Measurements from ENCODE around the gene HAUS7.

The HAUS7 gene

GRCh38 chrX:153448556-153449367 lies 21.6 kb downstream of the HAUS7 start:
- TF ChIP-seq POLR2AphosphoS5 (IDR thresholded peaks at IDR 0.05; ENCODE audit: low read depth, low read length): no peak
- no peak for TF ChIP-seq TAF1 (IDR thresholded peaks at IDR 0.05; ENCODE audit: borderline replicate concordance, insufficient read depth, low read length)
- no peak for TF ChIP-seq FOXP2 (optimal IDR thresholded peaks at IDR 0.05; ENCODE audit: borderline replicate concordance, extremely low read depth, extremely low read length, insufficient read depth)
- TF ChIP-seq SIN3A (IDR thresholded peaks at IDR 0.05; ENCODE audit: borderline replicate concordance, insufficient read depth, low read length): no peak
- TF ChIP-seq, protein P1, sequence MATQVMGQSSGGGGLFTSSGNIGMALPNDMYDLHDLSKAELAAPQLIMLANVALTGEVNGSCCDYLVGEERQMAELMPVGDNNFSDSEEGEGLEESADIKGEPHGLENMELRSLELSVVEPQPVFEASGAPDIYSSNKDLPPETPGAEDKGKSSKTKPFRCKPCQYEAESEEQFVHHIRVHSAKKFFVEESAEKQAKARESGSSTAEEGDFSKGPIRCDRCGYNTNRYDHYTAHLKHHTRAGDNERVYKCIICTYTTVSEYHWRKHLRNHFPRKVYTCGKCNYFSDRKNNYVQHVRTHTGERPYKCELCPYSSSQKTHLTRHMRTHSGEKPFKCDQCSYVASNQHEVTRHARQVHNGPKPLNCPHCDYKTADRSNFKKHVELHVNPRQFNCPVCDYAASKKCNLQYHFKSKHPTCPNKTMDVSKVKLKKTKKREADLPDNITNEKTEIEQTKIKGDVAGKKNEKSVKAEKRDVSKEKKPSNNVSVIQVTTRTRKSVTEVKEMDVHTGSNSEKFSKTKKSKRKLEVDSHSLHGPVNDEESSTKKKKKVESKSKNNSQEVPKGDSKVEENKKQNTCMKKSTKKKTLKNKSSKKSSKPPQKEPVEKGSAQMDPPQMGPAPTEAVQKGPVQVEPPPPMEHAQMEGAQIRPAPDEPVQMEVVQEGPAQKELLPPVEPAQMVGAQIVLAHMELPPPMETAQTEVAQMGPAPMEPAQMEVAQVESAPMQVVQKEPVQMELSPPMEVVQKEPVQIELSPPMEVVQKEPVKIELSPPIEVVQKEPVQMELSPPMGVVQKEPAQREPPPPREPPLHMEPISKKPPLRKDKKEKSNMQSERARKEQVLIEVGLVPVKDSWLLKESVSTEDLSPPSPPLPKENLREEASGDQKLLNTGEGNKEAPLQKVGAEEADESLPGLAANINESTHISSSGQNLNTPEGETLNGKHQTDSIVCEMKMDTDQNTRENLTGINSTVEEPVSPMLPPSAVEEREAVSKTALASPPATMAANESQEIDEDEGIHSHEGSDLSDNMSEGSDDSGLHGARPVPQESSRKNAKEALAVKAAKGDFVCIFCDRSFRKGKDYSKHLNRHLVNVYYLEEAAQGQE (IDR thresholded peaks at IDR 0.05; ENCODE audit: insufficient read depth in 1 of 2, low read depth in 2 of 2, low read length in 2 of 2): no peak

GRCh38 chrX:153447581-153447960 lies 22.8 kb downstream of the HAUS7 start:
- no peak for TF ChIP-seq POLR2AphosphoS5 (IDR thresholded peaks at IDR 0.05; ENCODE audit: low read depth, low read length)
- no peak for TF ChIP-seq FOXP2 (optimal IDR thresholded peaks at IDR 0.05; ENCODE audit: borderline replicate concordance, extremely low read depth, extremely low read length, insufficient read depth)
- TF ChIP-seq TAF1 (IDR thresholded peaks at IDR 0.05; ENCODE audit: borderline replicate concordance, insufficient read depth, low read length): no peak
- TF ChIP-seq SIN3A (IDR thresholded peaks at IDR 0.05; ENCODE audit: borderline replicate concordance, insufficient read depth, low read length): no peak
- TF ChIP-seq, protein P1 (IDR thresholded peaks at IDR 0.05; ENCODE audit: insufficient read depth in 1 of 2, low read depth in 2 of 2, low read length in 2 of 2): no peak

DNA sequence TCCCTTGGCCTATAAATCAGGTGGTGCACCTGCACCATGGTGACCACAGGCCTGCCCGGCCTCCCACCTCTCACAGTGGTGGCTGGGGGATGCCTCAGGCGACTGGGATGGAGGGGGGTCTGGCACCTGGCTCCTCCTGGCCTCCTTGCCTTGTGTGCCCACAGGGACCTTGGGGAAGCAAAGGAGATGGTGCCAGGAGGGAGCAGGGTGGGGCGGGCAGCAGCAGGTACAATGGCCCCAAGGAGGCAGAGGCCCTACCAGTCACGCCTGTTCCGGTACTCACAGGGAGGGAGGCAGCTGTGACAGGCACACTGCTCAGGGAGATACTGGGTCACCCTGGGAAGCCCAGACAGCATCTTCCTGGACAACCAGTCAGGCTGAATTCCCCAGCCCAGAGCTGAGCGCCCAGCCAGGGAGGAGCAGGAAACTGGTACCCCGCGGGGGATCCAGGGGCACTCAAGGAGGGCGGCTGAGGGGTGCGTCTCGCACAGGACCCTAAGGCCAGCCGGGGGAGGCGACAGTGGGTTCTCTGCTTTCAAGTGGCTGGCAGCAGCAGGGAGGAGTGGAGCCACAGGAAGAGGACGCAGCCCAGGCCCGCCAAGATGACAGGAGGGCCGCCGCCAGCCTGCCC lies 23.3 kb downstream of the HAUS7 start:
- TF ChIP-seq FOXP2 (optimal IDR thresholded peaks at IDR 0.05; ENCODE audit: borderline replicate concordance, extremely low read depth, extremely low read length, insufficient read depth): no peak
- TF ChIP-seq SIN3A (IDR thresholded peaks at IDR 0.05; ENCODE audit: borderline replicate concordance, insufficient read depth, low read length): no peak
- TF ChIP-seq POLR2AphosphoS5 (IDR thresholded peaks at IDR 0.05; ENCODE audit: low read depth, low read length): no peak
- TF ChIP-seq, protein P1 (IDR thresholded peaks at IDR 0.05; ENCODE audit: insufficient read depth in 1 of 2, low read depth in 2 of 2, low read length in 2 of 2): no peak
- no peak for TF ChIP-seq TAF1 (IDR thresholded peaks at IDR 0.05; ENCODE audit: borderline replicate concordance, insufficient read depth, low read length)

DNA sequence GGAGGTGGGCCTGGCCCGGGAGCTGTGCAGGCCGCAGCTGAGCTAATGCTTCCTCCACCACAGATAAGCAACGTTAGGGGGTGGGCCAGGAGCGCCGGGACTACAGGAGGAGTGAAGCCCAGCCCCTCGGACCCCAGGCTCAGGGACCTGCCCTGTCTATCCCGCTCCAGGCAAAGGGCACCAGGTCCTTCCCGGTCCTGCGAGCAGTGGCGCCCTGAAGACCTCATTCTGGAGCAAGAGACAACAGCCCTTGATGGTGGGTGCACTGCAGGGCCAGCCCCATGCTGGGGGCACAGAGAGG lies 23.8 kb downstream of the HAUS7 start:
- TF ChIP-seq SIN3A (IDR thresholded peaks at IDR 0.05; ENCODE audit: borderline replicate concordance, insufficient read depth, low read length) (no peak), FOXP2 (optimal IDR thresholded peaks at IDR 0.05; ENCODE audit: borderline replicate concordance, extremely low read depth, extremely low read length, insufficient read depth) (no peak), TAF1 (IDR thresholded peaks at IDR 0.05; ENCODE audit: borderline replicate concordance, insufficient read depth, low read length) (no peak), POLR2AphosphoS5 (IDR thresholded peaks at IDR 0.05; ENCODE audit: low read depth, low read length) (no peak)
- TF ChIP-seq, protein P1 (IDR thresholded peaks at IDR 0.05; ENCODE audit: insufficient read depth in 1 of 2, low read depth in 2 of 2, low read length in 2 of 2): no peak
